GM04504 (cell line): ENCODE results near the gene UTF1.
"Not testable (repeated sequence)": the region's sequence is repeated elsewhere in the genome, so short reads cannot be mapped to it uniquely, and the experiment has no call there.

ENCODE experiments used
- DNase-seq: peaks from one replicate; pipeline ENCODE4 v3.0.0-alpha.2; 2012; ENCODE audit warnings: low read depth

The UTF1 gene

DNA sequence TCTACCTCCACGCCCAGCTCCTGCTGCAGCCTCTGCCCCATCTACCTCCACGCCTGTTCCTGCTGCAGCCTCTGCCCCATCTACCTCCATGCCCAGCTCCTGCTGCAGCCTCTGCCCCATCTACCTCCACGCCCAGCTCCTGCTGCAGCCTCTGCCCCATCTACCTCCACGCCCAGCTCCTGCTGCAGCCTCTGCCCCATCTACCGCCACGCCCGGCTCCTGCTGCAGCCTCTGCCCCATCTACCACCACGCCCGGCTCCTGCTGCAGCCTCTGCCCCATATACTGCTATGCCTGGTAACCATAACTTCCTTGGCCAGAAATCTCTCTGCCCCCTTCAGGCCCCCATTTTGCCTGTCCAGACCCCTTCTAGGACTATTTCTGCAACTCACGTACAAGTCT lies 35.0 kb downstream of the UTF1 start:
- DNase-seq = not testable (repeated sequence)

DNA sequence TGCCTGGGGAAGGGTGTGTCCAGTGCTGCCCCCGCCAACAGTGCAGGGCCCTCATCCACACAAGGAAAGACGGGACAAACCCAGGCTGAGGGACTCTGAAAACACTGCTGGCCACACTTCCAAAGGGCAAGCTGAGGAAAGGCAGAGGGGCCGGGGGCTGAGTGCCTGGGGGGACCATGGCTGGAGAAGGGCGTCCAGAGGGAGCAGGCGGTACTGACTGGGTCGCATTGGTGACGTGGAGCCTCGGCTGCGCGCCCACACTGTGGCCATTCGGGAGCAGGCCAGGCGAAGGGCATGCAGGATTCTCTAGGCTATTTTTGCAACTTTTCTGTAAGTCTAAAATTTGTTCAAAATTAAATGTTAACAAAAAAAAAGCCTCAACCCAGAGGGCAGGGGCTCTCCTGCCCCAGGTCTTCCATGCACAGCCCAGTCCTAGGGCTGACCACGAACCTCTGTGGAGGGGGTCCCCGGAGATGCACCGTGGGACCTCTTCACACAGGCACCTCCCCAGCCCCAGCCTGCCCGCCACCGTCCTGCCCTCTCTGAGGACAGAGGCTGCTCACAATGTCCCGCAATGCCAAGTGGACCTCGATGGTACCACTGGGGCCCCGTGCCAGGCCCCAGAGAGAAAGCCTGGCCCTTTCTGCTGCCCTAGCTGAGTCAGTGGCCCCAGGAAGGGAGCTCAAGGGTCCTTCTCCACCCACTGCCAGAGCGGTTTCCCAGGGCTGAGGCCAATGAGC lies 36.2 kb downstream of the UTF1 start:
- no peak for DNase-seq

DNA sequence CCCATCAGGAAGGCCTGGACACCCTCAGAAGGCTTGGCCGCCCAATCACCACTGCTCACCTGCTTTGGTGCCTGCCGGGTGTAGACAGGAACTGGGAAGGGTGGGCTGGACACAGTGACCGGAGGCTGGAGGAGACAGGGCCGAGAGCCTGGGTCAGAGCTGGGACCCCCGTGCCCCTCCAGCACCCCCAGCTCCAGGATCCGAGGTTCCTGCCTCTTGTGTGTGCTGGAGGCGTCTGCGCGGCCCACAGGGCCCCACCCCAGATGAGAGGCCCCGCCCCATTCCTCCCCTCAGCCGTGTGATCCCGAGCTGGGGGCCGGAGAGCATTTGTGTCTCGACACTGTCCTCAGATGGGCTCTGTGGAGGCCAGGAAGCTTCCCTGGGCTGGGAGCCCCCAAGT lies 37.3 kb downstream of the UTF1 start:
- no peak for DNase-seq

- DNase-seq = no peak
Measured at GRCh38 chr10:133267829-133268228, 37.8 kb downstream of the UTF1 start.

DNA sequence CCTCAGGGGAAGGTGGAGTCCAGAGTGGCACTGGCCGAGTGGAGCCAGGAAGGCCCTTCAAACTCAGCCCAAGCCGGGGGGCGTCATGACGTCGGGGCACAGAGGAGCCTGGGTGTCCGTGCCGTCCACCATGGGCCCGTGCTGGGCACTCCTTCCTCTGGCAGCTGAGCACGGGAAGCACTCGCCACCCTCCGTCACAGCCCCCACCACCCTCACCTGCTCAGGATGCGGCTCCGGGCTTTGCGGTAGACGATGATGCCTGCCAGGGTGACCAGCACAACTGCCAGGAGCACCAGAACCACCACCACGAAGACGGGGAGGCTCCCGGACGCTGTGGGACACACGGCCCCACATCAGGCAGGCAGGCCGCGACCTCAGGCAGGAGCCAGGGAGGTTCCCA lies 38.5 kb downstream of the UTF1 start:
- no peak for DNase-seq

- DNase-seq = no peak
Measured at GRCh38 chr10:133269367-133269766, 39.4 kb downstream of the UTF1 start.

- DNase-seq = no peak
Measured at GRCh38 chr10:133270204-133270603, 40.2 kb downstream of the UTF1 start.

DNA sequence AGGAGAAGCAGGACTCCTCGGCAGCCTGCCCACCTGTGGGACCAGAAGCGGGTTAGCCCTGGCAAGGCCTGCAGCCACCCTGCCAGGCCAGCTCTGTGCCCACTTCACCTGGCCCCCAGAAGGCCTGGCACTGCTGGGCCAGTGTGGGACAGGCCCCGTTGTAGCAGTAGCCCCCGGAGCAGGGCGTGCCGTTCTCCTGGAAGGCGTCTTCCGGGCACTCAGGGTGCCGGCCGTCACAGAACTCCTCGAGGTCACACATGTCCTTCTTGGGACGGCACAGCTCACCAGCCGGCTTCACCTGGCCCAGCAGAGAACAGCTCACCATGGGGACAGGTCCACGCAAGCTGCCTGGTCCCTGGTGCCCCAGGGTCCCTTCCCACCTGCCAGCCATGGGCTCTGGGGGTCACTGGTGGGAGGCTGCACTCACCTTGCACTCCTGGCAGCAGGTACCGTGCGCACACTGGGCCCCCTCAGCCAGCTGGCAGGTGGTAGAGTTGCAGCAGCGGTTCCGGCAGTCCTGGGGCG lies 40.8 kb downstream of the UTF1 start:
- no peak for DNase-seq

DNA sequence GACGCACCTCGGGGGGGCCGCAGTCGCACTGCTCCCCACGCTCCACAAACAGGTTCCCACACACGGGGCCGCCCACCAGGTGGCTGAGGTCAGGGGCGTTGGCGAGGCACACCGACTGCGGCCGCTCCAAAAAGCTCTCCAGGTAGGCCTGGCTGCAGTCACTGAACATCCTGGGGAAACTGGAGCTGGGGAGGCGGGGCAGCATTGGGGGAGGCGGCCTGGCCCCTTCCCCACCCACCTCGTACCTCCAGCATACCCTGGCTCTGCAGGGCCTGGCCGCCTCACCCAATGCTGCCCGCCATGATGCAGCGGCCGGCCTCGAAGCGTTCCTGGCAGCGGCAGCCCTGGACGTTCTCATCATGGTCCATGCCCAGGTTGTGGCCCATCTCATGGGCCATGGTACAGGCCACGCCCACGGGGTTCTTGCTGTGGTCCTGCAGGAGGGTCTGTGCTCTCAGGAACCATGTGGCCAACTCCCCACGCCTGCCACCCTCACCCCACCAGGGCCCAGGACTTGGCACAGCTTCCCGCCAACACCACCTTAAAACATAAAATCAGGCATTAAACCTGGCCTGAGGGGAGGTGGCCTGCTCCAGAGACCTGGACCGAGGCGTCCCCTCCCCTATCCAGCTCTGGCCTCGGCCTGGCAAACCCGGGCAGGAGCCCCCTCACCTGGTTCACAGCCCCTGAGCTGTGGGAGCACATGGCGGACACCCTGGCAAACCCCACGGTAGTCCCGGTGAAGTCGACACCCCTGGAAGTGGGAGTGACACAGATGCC lies 41.7 kb downstream of the UTF1 start:
- no peak for DNase-seq

DNA sequence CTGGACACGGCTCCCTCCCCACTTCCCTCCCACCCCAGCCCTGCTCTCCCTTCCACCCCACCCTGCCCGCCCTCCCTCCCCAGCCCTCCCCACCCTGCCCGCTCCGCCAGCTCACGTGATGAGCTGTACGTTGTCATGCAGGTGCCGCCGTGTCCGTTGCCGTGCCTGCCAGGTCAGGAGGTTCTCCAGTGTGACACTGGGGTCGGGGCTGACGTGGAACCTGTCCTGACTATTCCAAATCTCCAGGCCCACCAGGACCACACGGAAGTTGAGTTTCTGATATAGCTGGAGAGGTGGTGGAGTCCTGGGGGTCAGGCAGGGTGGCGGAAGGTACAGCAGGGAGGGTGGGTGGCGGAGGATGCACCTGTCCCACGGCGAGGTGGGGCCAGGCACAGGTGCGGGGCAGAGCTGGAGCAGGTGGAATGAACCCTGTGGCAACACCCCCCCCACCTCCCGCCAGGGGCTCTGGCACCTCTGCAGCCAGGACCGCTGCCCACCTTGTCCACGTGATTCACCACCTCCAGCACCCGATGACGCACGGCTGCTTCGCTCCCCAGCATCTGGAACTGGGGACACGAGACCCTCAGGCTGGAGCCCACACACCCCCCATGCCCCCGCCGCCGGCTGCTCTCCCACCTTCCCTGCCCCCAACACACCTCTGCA lies 42.4 kb downstream of the UTF1 start:
- no peak for DNase-seq

- no peak for DNase-seq
Measured at GRCh38 chr10:133272964-133273420, 43.0 kb downstream of the UTF1 start.

DNA sequence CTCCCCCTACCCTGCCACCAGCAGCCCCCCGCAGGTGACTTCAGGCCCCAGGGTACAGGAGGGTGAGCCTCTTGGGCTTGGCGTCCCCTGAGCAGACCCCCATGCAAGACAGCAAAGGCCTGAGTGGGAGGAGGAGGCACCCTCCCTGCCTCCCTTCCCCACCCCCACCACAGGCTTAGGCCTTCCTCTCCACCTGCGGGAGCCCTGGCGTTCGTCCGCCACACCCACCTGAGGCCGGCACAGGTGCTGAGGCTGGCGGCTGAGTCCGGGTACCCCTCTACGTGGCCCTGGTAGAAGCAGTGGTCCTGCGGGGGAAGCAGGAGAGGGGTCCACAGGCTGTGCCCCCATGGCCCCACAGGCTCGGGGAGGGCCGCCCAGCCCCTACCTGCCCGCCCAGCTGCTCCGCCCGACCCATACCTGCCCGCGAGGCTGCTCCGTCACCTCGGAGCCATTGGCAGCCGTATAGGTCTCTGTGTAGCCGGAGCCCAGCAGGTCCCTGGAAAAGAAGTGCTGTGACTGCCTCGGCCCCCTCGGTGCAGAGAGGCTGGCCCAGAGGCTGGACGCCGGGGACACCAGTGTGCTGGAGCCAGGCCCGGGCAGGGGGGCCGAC lies 43.6 kb downstream of the UTF1 start:
- DNase-seq = no peak

GRCh38 chr10:133274751-133275683 lies 45.0 kb downstream of the UTF1 start:
- DNase-seq = no peak

DNA sequence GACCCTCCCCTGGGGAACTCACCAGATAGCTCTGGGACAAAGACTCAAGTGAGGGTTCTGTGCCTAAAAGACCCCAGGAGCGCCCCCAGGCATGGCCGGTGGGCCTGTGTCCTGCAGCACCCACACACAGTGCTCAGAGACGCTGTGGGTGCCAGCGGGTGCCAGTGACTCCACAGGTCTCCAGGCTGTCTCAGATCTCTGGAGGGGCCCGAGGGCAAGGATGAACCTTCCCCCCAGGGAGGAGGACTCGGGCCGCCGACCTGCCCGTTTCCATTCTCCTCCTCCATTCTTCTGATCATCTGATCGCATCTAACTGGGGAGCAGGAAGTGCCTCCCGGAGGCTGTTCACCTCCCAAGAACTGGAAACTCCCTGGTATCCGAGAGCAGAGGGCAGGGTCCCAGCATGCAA lies 45.7 kb downstream of the UTF1 start:
- no peak for DNase-seq

- DNase-seq = no peak
Measured at GRCh38 chr10:133276100-133276434, 46.0 kb downstream of the UTF1 start.

DNA sequence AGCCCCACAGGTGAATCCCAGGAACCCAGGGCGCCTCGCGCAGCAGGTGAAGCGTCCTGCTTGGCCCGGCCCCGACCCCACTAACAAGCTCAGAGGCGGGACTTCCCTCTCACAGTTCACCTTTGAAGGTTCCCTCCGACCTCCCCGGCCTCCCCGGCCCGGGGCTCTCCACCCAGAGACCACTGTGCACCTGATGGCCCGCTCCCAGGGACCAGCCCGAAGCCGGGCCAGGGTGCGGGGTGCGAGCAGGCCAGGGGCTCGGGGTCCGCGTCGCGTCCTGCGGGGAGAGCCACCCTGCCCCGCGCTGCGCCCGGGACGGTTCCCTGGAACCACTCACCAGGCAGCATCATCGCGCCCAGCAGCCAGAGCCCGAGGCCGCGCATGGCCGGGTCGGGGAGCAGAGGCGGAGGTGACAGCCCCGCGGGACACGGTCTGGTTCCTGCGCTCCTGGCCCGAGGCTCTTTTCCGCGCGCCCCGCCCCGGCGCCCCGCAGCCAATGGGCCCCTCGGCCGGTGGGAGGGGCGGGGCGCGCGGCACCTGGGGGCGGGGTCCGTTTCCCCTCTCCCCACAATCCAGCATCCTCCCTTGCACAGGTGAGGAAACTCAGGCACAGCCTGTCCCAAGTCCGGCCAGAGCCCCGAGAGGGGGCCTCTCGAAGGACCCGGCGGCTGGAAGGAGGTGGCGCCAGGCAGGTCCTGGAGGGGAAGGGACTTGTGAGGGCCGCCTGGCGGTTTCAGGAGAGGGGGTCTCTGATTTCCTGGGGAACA lies 46.6 kb downstream of the UTF1 start, which contains the start of gene ADAM8:
Gene ADAM8, minus strand, starts transcription at position 434 of the 767 bp plus-strand sequence. Its CDS starts 51 bp downstream, at position 383.
- no peak for DNase-seq

DNA sequence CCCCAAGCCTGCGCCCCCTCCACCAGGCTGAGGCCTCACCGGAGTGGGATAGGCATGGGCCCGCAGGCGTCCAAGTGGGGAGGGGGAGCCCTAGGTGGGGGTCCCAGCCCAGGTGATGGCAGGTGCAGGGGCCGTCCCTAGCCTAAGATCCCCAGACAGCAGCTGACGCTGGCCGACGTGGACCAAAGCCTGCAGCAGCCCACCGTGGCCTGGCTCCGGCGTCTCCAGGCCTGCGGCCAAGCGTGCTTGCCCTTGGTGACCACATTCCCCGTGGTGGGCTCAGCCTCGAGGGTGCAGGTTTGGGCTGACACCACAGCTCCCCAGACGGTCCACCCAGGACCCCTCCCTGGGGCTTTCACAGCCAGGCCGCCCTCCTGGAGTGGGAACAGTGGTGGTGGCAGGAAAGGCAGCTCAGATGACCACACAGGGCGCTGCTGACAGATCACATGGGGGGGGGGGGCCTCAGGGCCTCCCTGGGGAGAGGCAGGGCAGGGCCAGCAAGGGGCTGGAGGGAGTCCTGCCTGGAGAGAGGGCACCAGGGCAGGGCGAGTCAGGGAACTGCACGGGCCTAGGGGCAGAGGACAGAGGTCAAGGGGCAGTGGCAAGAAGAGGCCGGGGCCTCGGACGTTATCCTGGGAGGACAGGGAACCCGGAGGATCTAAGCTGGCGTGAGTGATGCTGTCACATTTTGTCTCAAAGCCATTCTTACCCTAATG lies 47.4 kb downstream of the UTF1 start:
- DNase-seq = no peak

- no peak for DNase-seq
Measured at GRCh38 chr10:133277993-133278576, 48.1 kb downstream of the UTF1 start.

DNA sequence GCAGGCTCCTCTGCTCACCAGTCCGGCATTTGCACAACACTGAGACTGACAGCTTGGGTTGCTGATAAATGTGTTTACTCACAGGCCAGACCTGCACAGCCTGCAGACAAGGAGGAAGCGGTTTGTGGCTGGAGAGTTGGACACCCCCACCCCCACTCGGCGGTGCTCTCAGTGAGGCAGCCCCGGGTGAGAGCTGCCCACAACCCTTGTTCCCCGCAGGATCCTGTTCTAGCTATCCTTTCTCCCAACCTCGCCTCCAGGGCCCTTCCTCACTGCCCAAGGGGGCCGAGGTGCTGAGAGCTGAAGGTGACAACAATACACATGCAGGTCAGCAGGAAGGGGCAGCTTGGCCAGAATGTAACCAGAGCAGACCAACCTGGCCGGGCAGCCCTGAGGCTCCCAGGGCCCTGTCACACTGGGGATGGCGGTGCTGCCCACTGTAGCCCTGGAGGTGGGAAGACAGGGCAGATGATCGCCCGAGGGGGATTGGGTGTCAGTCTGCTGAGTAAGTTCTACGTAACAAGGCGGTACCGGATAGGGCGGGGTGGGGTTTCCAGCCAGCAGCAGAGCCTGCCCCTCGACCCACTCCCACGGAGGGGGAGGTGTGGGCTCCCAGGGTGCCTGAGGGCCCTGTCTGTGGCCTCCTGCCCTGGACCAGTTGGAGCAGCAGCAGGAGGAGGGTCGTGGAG lies 48.7 kb downstream of the UTF1 start:
- no peak for DNase-seq
